ENCODE results near the gene EYS.
"Not testable (repeated sequence)": the region's sequence is repeated elsewhere in the genome, so short reads cannot be mapped to it uniquely, and the experiment has no call there.

The EYS gene

DNA sequence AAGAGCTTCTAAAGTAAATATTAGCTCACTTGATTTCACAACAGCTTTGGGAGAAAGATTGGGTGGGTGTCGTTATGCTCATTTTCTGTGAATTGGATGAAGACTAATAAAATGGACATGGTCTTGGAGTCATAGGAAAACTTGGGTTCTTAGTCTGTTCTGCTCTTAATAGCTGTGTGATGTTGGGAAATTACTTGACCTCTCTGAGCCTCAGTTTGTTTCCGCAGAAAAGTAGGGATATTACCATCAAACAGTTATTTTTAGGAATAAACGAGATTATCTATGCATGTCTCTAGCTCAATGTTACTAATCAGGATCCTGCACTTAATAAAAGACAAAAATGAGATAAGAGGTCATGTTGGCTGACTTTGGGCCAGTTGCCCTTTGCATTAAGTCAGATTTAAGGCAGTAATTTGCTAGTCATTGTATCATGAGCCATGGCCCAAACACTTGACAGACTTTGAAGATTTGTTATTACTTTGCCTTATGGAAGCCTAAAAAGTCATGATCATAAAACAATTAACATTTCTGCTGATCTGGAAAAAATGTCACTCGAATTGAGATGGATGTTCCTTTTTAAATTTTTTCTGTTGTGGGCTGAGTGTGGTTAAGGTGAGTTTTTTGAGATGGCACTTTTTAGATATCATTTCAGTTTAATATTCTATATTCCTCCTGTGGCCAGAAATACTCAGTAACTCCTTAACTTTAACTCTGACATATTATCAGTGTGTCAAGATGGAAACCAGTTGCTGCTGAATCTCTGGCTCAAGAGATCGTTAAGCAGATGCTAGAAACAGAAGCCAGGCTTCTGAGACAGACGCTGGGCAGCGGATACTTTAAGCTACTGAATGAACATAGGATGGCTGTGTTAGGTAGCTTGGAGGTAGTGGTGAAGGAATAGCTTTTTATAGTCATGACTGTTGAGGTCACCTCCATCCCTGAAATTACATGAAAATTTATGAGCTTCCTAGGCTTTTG is 1779.8 kb downstream of the EYS start:
- DNase-seq = no peak

DNA sequence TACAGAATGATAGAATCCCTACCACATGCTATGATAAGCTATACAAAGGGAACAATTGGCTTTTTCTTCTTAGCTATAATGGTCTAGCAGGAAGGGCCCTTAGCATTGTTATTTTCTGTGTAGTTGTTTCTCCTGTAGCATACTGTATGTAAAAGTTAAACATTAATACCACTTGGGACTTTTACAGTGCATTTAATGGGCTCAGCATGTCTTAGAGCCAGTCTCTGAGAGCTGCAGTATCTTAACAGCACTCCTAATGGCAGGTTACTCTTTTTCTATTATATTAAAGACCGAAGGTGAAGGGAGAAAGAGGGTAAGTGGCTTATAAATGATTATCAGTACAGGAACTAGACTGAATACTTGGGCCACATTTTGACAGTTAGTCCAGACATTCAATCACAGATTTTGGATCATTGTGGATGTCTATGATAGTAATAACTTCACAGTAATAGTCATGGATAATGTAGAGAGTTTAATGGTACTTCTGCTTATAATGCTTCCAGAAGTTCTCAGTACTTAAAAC is 1780.7 kb downstream of the EYS start:
- DNase-seq = no peak

DNA sequence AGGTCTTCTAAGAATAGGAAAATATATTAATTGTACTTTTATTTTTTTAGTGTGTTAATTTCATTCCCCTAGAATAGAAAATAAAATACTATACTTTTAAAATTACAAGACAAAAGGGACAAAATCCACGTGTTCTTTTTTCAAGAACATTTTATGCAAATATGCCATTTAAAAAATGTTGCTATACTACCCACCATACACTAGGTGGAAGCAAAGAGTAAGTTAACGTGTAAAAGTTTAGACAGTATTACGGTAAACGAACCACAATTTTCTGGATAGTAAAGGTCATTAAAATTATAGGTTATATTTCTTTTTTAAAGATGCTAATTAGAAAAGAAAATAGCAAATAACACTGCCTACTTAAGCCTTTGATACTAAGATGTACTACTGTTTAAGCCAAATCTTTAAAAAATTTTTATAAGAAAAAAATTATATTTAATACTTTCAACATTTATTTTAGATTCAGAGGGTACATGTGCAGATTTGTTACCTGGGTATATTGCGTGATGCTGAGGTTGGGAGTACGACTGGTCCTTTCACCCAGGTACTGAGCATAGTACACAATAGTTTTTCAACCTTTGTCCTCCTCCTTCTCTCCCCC is 1783.8 kb downstream of the EYS start:
- peak; percentile 20 for DNase-seq

DNA sequence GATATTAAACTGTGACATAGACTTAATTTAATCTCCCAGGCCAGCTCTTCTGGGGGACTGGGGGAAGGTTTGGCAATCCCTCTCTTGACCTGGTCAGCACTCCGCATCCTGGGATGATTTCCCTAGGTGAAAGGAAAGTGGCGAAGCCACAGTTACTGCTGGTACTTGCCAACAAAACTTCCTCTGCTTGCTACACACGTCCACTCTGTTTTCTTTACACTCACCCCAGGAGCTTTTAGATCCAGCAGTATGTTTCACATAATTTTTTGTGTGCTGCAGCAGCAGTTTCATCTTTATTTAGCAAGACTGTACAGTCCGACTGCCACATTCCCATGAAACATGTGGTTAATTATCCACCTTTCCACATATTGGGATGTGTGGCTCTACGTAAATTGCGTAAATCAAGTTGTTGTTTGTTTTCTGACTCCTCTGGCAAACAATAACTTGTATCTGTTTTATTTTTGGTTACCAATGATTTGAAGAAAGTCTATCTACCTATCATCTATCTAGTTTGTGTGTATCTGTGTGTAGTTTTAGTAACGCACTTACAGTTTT is 1787.4 kb downstream of the EYS start:
- DNase-seq = no peak

DNA sequence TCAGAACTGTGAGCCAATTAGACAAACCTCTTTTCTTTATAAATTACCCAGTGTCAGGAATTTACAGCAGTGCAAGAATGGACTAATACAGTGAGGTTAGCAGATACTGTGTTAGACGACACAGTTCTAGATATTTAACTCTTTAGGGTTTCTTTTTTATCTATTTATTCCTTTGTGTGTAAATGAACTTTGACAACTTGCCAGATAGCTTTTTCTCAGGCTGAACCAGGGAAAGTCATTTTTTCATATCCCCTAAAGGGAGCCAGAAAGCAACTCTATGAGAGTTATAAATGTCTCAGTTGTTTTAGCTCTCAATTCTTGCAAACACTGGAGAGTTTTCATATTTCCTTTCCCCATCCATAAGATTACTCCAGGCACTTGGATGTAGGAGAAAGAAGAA is 1794.1 kb downstream of the EYS start:
- DNase-seq = no peak

DNA sequence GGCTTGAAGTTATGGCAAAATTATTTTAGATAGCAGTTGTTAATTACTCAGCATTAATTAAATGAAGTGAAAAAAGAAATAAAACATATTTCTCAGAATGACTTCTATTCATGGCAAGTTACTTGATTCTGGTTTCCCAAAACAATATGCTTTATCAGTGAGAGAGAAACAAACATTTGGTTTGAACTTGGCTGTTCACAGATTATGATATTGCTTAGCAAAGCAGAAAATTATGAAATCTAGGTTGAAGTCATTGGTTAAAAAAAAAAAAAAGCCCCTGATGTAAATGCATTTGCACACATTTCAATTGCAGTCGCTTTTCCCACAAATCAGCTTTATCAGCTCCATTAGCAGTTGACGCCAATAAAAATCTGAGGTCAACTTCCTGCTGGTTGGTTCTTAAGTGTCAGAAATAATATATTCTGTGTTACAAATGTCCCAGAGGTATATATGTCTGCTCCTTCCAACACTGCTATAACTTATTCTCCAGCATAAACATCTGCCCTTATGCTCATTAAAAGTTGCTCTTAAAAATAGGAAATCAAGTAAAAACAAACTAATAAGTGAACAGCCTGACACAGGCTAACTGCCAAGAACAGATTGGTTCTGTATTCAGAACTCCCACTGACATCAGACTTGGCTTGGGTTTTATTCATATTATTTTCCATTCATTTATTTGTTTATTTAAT is 1796.0 kb downstream of the EYS start:
- DNase-seq = no peak

DNA sequence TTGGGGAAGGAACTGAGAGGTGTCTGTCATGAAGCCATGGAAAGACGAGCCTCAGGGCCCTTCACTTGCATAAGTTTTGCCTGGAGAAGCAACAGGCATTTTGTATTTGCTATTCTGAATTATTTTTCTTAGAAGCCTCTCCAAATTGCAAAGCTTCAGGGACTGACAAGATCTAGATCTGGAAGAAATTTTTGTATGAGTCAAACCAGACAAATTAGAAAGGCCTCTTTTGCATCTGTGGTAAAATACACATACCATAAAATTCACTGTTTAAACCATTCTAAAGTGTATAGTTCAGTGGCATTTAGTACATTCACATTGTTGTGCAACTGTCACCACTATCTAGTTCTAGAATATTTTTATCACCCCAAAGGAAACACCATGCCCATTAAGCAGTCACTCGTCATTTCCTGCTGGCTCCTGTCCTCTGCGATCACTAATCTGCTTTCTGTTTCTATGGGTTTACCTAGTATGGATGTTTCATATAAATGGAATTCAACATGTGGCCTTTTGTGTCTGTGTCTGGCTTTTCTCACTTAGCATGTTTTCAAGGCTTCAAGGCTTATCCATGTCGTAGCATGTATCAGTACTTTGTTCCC is 1802.3 kb downstream of the EYS start:
- DNase-seq = no peak

DNA sequence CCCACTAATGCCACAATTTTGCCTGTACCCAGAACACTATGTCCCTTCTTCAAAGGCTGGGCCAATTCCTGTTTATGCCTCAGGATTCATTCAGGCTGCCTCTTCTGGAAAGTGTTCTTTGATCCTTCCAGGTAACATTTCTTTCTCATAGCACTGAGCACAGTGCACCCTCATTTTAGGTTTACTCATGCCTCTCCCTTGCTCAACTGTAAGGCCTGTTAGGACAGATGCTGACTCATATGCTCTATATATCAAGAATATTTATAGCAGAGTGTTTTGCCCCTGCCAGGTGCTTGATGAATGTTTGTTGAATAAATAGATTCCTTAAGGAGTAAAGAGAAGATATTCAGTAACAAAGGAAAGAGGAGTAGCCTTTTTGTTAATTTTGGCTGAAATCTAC is 1807.5 kb downstream of the EYS start:
- no peak for DNase-seq

DNA sequence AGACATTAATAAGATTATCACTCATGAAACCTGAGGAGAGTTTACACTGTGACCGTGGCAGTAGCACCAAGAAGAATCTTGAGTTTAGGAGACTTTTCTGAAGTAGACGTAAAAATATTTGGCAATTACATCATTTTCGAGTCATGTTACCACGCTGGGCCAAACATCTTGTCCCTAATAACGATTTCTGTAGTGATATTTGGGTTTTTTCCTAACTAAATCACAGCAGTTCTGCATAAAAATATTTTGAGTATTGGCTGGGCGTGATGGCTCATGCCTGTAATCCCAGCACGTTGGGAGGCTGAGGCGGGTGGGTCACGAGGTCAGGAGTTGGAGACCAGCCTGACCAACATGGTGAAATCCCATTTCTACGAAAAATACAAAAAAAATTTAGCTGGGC is 1809.1 kb downstream of the EYS start:
- no peak for DNase-seq

DNA sequence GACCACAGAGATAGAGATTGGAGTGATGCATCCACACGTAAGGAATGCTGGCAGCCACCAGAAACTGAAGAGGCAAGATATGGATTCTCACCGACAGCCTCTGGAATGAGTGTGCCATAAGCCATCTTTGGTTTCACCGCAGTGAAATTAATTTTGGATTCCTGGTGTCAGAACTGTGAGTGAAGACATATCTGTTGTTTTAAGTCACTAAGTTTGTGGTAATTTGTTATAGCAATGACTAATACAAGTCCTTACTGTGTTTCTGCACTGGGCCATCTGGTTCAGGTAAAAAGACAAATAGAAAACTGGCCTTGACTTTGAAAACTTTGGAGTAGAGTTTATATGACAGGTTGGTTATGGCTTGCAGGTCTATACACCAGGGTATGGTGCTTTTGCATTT is 1809.6 kb downstream of the EYS start:
- DNase-seq = no peak

DNA sequence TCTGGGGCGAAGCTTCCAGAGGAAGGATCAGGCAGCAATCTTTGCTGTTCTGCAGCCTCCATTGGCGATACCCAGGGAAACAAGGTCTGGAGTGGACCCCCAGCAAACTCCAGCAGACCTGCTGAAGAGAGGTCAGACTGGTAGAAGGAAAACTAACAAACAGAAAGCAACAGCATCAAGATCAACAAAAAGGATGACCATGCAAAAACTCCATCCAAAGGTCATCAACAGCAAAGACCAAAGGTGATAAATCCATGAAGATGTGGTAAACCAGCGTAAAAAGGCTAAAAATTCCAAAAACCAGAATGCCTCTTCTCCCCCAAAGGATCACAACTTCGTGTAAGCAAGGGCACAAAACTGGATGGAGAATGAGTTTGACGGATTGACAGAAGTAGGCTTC is 1818.6 kb downstream of the EYS start:
- no peak for DNase-seq

DNA sequence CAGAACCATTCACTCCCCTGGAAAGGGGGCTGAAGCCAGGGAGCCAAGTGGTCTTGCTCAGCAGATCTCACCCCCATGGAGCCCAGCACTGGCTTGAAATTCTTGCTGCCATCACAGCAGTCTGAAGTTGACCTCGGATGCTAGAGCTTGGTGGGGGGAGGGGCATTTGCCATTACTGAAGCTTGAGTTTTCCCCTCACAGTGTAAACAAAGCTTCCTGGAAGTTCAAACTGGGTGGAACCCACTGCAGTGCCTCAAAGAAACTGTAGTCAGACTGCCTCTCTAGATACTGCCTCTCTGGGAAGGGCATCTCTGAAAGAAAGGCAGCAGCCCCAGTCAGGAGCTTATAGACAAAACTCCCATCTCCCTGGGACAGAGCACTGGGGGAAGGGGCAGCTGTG is 1819.2 kb downstream of the EYS start:
- DNase-seq = not testable (repeated sequence)

DNA sequence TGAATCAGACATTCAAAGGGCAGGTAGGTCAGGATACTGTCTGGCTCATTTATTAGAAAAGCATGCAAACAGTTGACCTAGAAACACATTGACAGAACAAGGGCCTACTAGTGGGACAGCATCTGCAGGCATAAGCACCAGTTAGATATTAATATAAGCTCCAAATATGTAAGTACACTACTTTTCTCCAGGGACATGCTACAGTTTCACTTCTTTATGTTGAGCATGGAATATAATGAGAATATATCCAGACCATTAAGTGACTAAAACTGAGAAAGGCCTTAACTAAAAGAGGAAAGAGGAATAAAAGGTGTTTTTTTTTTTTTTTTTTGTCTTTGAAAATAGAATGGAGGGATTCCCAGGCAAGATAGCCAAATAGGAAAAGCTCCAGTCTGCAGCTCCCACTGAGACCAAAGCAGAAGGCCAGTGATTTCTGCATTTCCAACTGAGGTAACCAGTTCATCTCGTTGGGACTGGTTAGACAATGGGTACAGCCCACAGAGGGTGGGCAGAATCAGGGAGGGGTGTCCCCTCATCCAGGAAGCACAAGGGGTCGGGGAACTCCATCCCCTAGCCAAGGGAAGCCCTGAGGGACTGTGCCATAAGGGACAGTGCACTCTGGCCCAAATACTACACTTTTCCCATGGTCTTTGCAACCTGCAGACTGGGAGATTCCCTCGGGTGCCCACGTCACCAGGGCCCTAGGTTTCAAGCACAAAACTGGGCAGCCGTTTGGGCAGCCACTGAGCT is 1819.8 kb downstream of the EYS start:
- DNase-seq = no peak

DNA sequence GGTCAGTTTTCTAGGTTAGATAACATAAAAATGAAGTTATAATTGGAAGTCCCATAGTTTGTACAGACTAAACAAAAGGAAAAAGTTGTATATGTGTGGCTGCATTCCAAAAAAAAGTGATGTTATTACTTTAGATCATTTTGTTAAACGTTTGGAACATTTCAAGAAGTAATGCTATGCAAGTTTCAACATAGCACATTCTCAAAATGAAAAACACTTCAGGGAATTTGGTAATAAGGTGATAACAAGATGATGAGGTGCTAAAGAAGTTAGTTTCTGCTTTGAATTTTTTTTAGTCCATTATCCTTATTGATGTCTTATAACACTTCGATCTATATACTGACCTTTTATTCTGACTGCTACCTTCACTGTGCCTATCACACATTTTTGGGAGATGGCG is 1820.7 kb downstream of the EYS start:
- DNase-seq = no peak

DNA sequence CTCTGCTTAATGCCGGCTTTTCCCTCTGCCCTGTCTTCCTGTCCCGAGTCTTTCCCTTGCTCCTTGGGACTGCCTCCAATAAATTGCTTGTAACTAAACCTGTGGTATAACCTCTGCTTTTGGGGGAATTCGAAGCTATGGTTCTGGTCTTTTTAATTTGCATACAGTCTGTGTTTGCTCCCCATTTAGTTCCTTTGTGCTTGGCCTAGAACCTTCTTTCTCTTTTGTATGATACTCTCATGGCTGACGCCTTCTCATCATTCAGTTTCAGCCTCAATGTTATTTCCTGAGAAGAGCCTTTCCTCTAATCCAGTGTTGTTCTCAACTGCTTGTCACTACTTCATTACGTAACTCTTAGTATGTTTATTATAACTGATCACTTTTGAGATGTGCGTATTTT is 1823.4 kb downstream of the EYS start:
- DNase-seq = no peak

DNA sequence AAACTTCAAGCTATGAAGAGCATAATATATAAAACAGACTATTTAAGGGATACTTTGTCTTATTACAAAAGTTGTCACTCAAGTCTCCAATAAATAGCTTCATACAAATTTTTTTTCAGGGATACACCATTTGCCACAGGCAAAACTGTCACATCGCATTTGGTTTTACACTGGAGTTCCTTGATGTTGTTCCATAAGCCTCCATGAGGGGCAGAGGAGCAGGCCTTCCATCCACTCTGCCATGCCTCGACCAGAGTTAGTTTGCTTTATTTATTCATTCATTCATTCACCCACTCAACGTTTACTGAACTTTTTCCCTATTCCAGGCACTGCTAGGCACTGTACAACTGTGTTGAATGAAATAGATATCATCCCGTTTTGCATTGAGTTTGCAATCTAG is 1824.8 kb downstream of the EYS start:
- no peak for DNase-seq

DNA sequence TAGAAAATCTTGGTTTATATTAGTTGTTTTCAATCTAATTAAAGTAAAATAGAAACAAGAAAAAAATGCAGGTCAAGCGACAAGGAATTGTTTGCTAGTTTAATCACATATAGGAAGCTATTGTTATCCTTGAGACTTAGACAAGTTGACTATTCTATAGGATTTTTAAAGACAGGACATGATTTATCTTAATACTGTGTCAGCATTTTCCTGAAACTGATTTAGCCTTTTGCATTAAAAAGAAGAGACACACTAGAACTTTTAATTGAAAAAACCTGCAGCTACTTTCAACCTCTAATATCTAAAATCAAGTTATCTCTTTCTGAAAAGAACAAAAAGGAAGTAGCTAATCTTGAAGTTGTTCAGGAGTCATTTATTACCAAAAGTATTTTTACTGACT is 1825.2 kb downstream of the EYS start:
- no peak for DNase-seq

DNA sequence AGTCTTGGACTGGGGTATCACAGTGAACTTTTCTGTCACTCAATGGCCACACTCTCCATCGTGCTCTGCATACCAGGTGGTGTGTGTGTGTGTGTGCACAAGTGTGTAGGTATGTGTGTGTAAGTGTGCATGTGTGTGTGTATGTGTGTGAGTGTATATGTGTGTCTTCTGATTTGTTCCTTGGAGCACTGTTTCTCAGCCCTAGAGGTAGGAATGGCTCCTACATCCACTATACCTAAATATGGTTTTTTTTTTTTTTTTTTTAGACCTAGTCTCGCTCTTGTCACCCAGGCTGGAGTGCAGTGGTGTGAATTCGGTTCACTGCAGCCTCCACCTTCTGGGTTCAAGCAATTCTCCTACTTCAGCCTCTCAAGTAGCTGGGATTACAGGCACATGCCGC is 1834.8 kb downstream of the EYS start:
- no peak for DNase-seq

DNA sequence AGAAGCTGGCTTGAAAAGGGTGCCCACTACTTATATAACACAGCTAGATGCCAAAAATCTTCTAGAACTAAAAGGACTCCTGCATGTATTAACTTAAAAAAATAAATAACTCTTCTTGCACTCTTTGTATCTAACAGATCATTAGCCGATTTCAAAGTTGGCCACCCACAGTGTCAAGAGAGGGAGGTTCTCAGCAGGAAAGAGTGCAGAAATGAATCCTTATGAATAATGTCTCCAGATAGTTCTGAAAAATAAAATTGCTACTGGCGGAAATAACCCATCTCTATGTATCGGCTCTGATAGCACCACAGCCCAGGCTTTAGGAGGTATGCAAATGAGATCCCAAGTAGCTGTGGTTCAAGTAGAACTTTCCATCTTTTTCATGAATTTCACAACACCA is 1838.7 kb downstream of the EYS start:
- DNase-seq = no peak

DNA sequence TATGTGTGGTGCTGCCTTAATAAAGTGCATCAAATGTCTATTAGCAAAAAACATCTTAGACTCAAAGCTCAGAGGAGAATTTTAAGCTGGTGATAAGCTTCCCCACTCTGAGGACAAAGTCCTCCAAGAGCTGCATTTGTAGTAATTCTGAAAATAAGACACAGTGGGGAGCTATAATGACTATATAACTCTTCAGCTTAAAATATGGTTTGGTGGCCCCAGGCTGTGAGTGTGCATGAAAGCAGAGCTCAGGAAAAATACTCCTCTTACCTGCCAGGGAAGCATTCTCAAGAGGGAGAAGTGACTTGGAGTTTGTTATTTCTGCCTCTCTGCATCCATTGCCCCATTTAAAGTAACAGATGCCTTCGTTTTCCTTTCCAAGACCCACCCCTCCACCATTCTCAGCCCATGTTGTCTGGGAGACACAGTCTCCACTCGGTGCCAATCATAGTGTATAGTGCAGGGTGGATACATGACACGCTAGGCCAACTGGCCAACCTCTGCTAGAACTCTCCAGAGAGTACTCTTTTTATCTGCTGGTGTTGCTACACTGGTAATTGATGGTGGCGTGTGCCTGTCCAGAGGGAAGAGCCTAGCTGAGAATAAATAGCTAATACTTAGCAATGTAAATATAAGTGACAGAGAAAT is 1842.2 kb downstream of the EYS start:
- DNase-seq = no peak

DNA sequence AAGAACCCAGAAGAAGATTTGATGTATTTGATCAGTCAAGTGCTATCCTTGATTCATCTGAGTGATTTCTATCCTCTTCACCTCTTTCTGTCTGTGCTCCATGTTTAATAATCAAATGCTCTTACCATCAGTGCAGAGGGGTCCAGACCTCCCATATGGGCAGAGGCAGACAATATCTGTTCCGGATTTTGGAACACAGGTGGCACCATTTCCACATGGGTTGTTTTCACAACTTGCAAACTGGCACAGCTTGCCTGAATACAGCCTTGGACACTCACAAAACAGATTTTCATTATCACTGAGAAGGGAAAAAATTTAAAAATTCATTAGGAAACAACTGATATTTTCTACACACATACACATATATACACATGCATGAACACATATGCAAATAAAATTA is 1843.0 kb downstream of the EYS start:
- no peak for DNase-seq

Measured in CD4-positive, alpha-beta T cell treated with Interleukin-12 subunit alpha and Interleukin-12 subunit beta, for 1 hour (primary cell).